HG03571 (cell line): Measurements from ENCODE around the gene JUND.

Experiments
- ATAC-seq: cut with Tn5 transposase; IDR thresholded peaks from one replicate; pipeline ENCODE4 v1.9.1; 2021; ENCODE audit not compliant: unreplicated experiment

JUND gene

GRCh38 chr19:18271433-18271841 lies 10.0 kb downstream of the JUND start:
- ATAC-seq: no peak

- ATAC-seq: no peak
These were observed 11.1 kb downstream of the JUND start for GRCh38 chr19:18270326-18270725.

- no peak for ATAC-seq
These were observed 12.2 kb downstream of the JUND start for GRCh38 chr19:18269070-18269723.

- no peak for ATAC-seq
These were observed 14.4 kb downstream of the JUND start for GRCh38 chr19:18266771-18267686.

GRCh38 chr19:18265582-18265981 lies 15.8 kb downstream of the JUND start:
- ATAC-seq: no peak

- no peak for ATAC-seq
These were observed 16.4 kb downstream of the JUND start for GRCh38 chr19:18264971-18265540.

GRCh38 chr19:18264137-18264854 lies 17.1 kb downstream of the JUND start:
- no peak for ATAC-seq

GRCh38 chr19:18263324-18264136 lies 17.9 kb downstream of the JUND start:
- ATAC-seq: no peak

GRCh38 chr19:18262917-18263316 lies 18.5 kb downstream of the JUND start:
- no peak for ATAC-seq

GRCh38 chr19:18262144-18262543 lies 19.3 kb downstream of the JUND start:
- ATAC-seq: no peak

GRCh38 chr19:18261474-18261873 lies 19.9 kb downstream of the JUND start:
- no peak for ATAC-seq

- no peak for ATAC-seq
These were observed 21.5 kb downstream of the JUND start for GRCh38 chr19:18259893-18260292.

GRCh38 chr19:18257503-18258470 lies 23.6 kb downstream of the JUND start:
- no peak for ATAC-seq

GRCh38 chr19:18254546-18255503 lies 26.6 kb downstream of the JUND start:
- ATAC-seq: no peak

- ATAC-seq: no peak
These were observed 27.7 kb downstream of the JUND start for GRCh38 chr19:18253716-18254115.

- no peak for ATAC-seq
These were observed 28.3 kb downstream of the JUND start for GRCh38 chr19:18253130-18253529.

GRCh38 chr19:18252370-18252717 lies 29.1 kb downstream of the JUND start:
- ATAC-seq: no peak
